Activated CD4-positive, alpha-beta memory T cell treated with anti-CD3 and anti-CD28 coated beads, Interleukin-2, amount 10 ng/mL, durations not matched to agents 7 days and 5 days (primary cell): ENCODE results near the gene ACKR3. TPM values are rescaled to one million over a fixed set of nuclear protein-coding genes. Genes with fewer than 3 reads are reported as not detected.

Source experiments
- CTCF ChIA-PET: fragments of 350-600 bp; sonication (Branson Sonifier 250); formaldehyde crosslinking; loops from one replicate; lab custom pipeline; 2021; ENCODE audit warnings: antibody characterized with exemption, inconsistent platforms; lab: Charles Lee
- POLR2A ChIA-PET: fragments of 350-600 bp; sonication (Branson Sonifier 250); formaldehyde crosslinking; loops from one replicate; lab custom pipeline; 2021; ENCODE audit warnings: antibody characterized with exemption; lab: Charles Lee
- DNase-seq: peaks from one replicate; pipeline ENCODE4 v3.0.0-alpha.2; 2020
- H3K27ac Mint-ChIP-seq: one replicate; pipeline ENCODE4 v1.8.0; 2021; ENCODE audit warnings: mild to moderate bottlenecking, mixed read lengths
- H3K27me3 Mint-ChIP-seq: one replicate; pipeline ENCODE4 v1.8.0; 2021; ENCODE audit warnings: mixed read lengths
- H3K36me3 Mint-ChIP-seq: one replicate; pipeline ENCODE4 v1.8.0; 2021; ENCODE audit warnings: low read depth, mixed read lengths
- H3K4me1 Mint-ChIP-seq: one replicate; pipeline ENCODE4 v1.8.0; 2021; ENCODE audit warnings: mixed read lengths
- H3K4me3 Mint-ChIP-seq: one replicate; pipeline ENCODE4 v1.8.0; 2021; ENCODE audit warnings: mild to moderate bottlenecking, mixed read lengths
- H3K9me3 Mint-ChIP-seq: one replicate; pipeline ENCODE4 v1.8.0; 2021; ENCODE audit warnings: mixed read lengths
- total RNA-seq, 2 experiments: library from RNA; stranded (reverse); gene quantifications; one replicate each; pipeline ENCODE4 v1.2.3, GENCODE V29; 2021

ACKR3 gene
- total RNA-seq, 2 experiments from 2014 or later = 2.5 to 2.7 TPM

- peaks cover 8% of the 10 kb centered on the region for H3K36me3 Mint-ChIP-seq
- CTCF ChIA-PET = no interaction called here
- H3K4me1 Mint-ChIP-seq = peaks cover 16% of the 10 kb centered on the region
Measured at GRCh38 chr2:236561874-236562273, 7.8 kb upstream of the ACKR3 start.

DNA sequence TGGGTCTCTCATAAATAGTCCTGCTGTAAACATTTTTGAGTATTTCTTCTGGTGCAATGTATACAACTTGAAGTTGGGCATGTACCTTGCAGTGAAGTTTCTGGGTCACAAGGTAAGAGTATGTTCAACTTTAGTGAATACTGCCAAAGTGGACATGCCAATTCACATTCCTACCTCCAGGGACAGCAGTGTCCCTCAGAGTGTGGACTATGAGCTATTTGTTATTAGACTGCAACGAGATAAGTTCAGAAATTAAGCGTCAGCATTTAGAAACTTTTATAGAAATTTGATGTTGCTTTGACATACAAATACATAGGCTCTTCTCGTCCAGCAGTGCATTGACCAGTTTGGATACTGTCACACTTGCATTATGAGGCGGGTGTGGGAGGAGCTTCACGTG is 7.2 kb upstream of the ACKR3 start:
- Mint-ChIP-seq H3K36me3 (peaks cover 8% of the 10 kb centered on the region), H3K4me1 (peaks cover 12% of the 10 kb centered on the region), H3K27ac (no peak overlapping the region), H3K4me3 (no peak overlapping the region), H3K9me3 (no peaks in the 10 kb centered on the region), H3K27me3 (peaks cover 31% of the 10 kb centered on the region)
- POLR2A ChIA-PET = no interaction called here
- DNase-seq = no peak
- CTCF ChIA-PET = no interaction called here

More at GRCh38 chr2:236561874-236562273, 7.8 kb upstream of the ACKR3 start:
- no peak for DNase-seq
- Mint-ChIP-seq H3K27ac (no peak overlapping the region), H3K27me3 (peaks cover 28% of the 10 kb centered on the region), H3K4me3 (no peak overlapping the region), H3K9me3 (no peaks in the 10 kb centered on the region)
- POLR2A ChIA-PET = no interaction called here

- peaks cover 32% of the 10 kb centered on the region for H3K27me3 Mint-ChIP-seq
- no peak overlapping the region for H3K27ac Mint-ChIP-seq
- H3K36me3 Mint-ChIP-seq = peaks cover 8% of the 10 kb centered on the region
- POLR2A ChIA-PET = interaction anchor here (0.6 kb wide), 1 partner anchor 17 kb away, joined by 3 read pairs; no protein-coding TSS in a partner anchor
- no peaks in the 10 kb centered on the region for H3K9me3 Mint-ChIP-seq
- peaks cover 15% of the 10 kb centered on the region for H3K4me1 Mint-ChIP-seq
- no peak overlapping the region for H3K4me3 Mint-ChIP-seq
- CTCF ChIA-PET = no interaction called here
- no peak for DNase-seq
Measured at GRCh38 chr2:236563953-236564352, 5.7 kb upstream of the ACKR3 start.

DNA sequence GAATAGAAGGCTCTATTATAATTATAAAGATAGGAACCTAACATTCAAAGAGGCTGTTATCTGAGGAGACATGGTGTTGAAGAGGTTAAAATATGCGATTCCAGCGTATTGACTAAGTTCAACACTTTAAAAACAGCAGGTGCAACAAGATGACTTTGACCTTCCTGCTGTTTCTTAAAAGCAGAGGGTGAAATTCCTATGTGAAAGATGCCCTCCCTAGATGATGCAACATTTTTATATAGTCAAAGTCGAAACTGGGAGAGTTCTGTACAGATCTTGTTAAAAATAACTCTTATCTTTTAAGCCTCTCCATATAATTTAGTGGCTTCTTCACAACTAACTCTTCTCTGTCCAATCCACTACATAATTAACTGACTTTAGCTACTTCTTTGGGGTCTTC is 4.4 kb upstream of the ACKR3 start:
- Mint-ChIP-seq H3K4me1 (peaks cover 19% of the 10 kb centered on the region), H3K27me3 (peaks cover 30% of the 10 kb centered on the region), H3K27ac (no peak overlapping the region), H3K36me3 (peaks cover 8% of the 10 kb centered on the region), H3K4me3 (no peak overlapping the region), H3K9me3 (no peaks in the 10 kb centered on the region)
- no peak for DNase-seq
- ChIA-PET POLR2A (interaction anchor here (1.3 kb wide), 1 partner anchor 28 kb away, joined by 4 read pairs; no protein-coding TSS in a partner anchor), CTCF (interaction anchor here (7.1 kb wide), 1 partner anchor 52 kb away, joined by 205 read pairs; no protein-coding TSS in a partner anchor)

DNA sequence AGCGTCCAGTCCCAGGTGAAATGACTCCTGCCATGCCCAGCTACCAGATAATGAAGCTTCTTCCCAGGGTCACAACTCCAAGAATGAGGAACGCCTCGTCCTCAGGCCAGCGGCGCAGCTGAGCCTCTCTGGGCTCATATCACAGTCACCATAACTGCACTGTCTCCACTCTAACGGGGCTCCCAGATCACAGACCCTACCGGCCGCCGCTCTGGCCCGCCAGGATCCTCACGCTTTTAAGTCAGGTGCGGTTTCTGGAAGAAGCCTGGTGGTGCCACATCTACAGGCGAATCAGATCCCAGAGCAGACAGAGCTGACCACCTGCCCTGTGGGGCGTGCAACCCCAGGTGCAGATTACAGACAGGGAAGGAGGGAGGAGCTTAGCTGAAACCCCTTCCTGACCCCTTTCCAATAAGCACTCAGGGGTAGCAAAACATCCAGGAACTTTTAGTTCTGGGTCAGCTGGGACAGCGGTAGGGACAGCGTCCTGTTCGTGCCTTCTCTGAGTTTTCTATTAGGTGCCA is 3.7 kb upstream of the ACKR3 start:
- CTCF ChIA-PET = interaction anchor here (7.1 kb wide), 1 partner anchor 53 kb away, joined by 205 read pairs; no protein-coding TSS in a partner anchor
- Mint-ChIP-seq H3K4me1 (peaks cover 24% of the 10 kb centered on the region), H3K27me3 (peaks cover 28% of the 10 kb centered on the region), H3K4me3 (no peak overlapping the region), H3K36me3 (peaks cover 8% of the 10 kb centered on the region), H3K27ac (no peak overlapping the region), H3K9me3 (no peaks in the 10 kb centered on the region)
- DNase-seq = no peak
- POLR2A ChIA-PET = interaction anchor here (1.3 kb wide), 1 partner anchor 29 kb away, joined by 4 read pairs; no protein-coding TSS in a partner anchor

DNA sequence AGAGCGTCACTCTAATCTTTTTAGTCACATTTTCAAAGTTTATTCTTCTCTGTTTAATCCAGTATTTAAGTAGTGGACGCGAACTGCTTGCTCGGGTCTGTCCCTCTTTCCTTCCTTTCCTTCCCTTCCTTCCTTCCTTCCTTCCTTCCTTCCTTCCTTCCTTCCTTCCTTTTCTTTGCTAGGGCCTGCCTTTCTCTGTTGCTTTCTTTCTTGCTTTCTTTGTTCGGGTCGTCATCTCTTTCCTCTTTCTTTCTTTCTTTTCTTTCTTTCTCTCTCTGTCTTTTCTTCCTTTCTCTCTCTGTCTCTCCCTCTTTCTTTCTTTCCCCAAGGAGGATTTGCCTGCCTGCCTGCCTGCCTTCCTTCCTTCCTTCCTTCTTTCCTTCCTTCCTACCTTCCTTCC is 3.0 kb upstream of the ACKR3 start:
- ChIA-PET CTCF (interaction anchor here (7.1 kb wide), 1 partner anchor 53 kb away, joined by 205 read pairs; no protein-coding TSS in a partner anchor), POLR2A (interaction anchor here (1.3 kb wide), 1 partner anchor 29 kb away, joined by 4 read pairs; no protein-coding TSS in a partner anchor)
- Mint-ChIP-seq H3K9me3 (no peaks in the 10 kb centered on the region), H3K27ac (no peak overlapping the region), H3K36me3 (peaks cover 8% of the 10 kb centered on the region), H3K4me1 (peaks cover 24% of the 10 kb centered on the region), H3K27me3 (peaks cover 30% of the 10 kb centered on the region), H3K4me3 (no peak overlapping the region)
- no peak for DNase-seq

- H3K4me1 Mint-ChIP-seq = peaks cover 24% of the 10 kb centered on the region
- no peaks in the 10 kb centered on the region for H3K9me3 Mint-ChIP-seq
- peak; percentile 36 for DNase-seq
- H3K27ac Mint-ChIP-seq = no peak overlapping the region
- peak overlapping the region; percentile 62 for H3K4me3 Mint-ChIP-seq
- no peaks in the 10 kb centered on the region for H3K36me3 Mint-ChIP-seq
- ChIA-PET POLR2A (interaction anchor here (1.1 to 1.6 kb wide), 4 partner anchors 13 to 59 kb away, joined by 3 to 6 read pairs (median 4); no protein-coding TSS in a partner anchor), CTCF (interaction anchor here (0.5 to 7.1 kb wide), 10 partner anchors 9 to 215 kb away, joined by 3 to 205 read pairs (median 6); no protein-coding TSS in a partner anchor)
- peaks cover 30% of the 10 kb centered on the region for H3K27me3 Mint-ChIP-seq
Measured at GRCh38 chr2:236568068-236568921, 1.3 kb upstream of the ACKR3 start.

- Mint-ChIP-seq H3K9me3 (no peaks in the 10 kb centered on the region), H3K36me3 (no peaks in the 10 kb centered on the region), H3K4me1 (peaks cover 24% of the 10 kb centered on the region), H3K27ac (no peak overlapping the region), H3K4me3 (no peak overlapping the region), H3K27me3 (peaks cover 30% of the 10 kb centered on the region)
- ChIA-PET POLR2A (interaction anchor here (1.0 to 1.8 kb wide), 8 partner anchors 14 to 59 kb away, joined by 3 to 16 read pairs (median 4); no protein-coding TSS in a partner anchor), CTCF (interaction anchor here (0.9 to 7.1 kb wide), 15 partner anchors 10 to 220 kb away, joined by 3 to 205 read pairs (median 6); no protein-coding TSS in a partner anchor)
- DNase-seq = no peak
Measured at GRCh38 chr2:236568922-236569572, 578 bp upstream of the ACKR3 start.

DNA sequence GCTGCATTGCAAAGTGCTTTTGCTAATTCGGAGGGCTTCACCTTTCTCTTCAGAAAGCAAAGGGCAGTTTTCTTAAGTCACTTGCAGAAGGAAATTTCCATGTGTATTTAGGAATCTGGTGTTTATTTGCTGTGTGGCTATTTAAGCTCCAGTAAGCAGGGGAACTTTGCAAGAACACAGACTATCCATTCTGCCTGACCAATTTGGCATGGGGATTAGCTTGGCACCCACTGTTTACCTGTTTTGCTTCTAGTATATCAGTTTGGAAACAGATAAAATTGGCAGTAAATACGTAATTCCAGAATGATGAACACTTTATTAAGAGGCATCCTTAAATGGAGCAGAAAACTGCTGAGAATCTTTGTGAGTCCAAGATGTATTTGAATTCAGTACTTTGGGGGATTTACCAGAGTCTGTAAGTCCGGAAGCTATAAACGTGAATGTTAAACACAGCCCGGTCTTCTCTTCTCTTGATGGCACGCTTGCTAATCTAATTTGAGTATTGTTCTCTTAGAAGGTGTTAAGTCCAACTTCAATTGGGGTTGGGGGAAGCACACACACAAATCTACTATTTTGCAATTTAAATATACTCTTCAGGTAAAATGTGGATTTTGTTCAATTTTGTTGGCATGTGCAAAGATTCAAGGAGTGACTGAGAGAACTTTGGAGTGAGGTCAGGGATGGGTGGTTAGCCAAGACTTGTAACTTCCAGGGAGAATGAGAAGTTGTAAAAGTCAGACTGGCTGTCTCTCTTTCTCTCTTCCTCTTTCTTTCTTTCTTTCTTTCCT is 650 bp downstream of the ACKR3 start:
- DNase-seq = no peak
- Mint-ChIP-seq H3K9me3 (no peaks in the 10 kb centered on the region), H3K36me3 (no peaks in the 10 kb centered on the region), H3K4me1 (peaks cover 24% of the 10 kb centered on the region), H3K27ac (no peak overlapping the region), H3K4me3 (no peak overlapping the region), H3K27me3 (peaks cover 26% of the 10 kb centered on the region)
- POLR2A ChIA-PET = interaction anchor here (0.6 to 1.8 kb wide), 7 partner anchors 16 to 67 kb away, joined by 3 to 16 read pairs (median 4); no protein-coding TSS in a partner anchor
- CTCF ChIA-PET = interaction anchor here (0.6 to 7.1 kb wide), 21 partner anchors 11 to 251 kb away, joined by 3 to 205 read pairs (median 5); no protein-coding TSS in a partner anchor

DNA sequence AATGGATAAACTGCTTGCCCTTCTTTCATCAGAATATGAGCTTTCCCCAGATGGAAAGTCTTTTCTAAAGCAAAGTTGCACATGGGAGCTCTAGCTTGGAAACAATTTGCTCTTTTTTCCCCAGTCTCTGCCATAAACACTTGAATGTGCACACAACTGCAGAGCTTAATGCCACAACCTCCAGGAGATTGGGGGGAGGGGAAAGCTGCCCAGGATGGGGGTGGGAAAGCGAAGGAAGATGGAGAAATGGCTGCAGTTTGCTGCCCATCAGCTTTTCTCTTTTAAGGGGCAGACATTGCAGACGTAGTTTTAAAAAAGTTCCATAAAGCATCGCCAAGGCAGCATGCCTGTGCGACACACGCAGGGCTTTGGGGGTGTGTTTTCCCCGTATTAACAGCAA is 1.5 kb downstream of the ACKR3 start:
- no peak for DNase-seq
- H3K27ac Mint-ChIP-seq = no peak overlapping the region
- POLR2A ChIA-PET = interaction anchor here (0.7 kb wide), 1 partner anchor 35 kb away, joined by 3 read pairs; no protein-coding TSS in a partner anchor

DNA sequence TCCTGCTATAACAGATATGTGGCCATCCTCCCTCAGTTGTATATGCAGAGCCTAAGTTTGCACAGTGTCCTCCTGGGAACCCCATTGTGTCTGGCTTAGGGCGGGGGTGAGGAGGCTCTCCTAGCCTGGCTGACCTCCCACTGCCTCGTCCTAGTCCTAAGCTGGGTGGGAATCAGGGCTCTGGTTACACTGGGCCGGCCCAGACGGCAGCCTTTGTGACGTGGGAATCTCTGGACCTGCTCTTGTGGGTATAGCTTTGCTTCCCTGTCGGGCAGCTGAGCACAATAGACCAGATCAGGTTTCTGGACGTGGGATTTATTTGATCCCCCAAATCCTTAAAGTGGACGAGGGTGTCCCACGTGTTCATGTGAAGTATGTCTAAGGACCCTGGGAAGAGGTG is 2.9 kb downstream of the ACKR3 start:
- no peak for DNase-seq
- CTCF ChIA-PET = interaction anchor here (1.4 to 7.1 kb wide), 3 partner anchors 59 to 218 kb away, joined by 3 to 205 read pairs (median 4); no protein-coding TSS in a partner anchor
- Mint-ChIP-seq H3K4me1 (peaks cover 22% of the 10 kb centered on the region), H3K4me3 (no peak overlapping the region), H3K9me3 (no peaks in the 10 kb centered on the region), H3K27me3 (peaks cover 12% of the 10 kb centered on the region), H3K27ac (no peak overlapping the region), H3K36me3 (no peaks in the 10 kb centered on the region)
- POLR2A ChIA-PET = interaction anchor here (1.2 kb wide), 1 partner anchor 27 kb away, joined by 3 read pairs; no protein-coding TSS in a partner anchor

More for the DNA sequence above, 1.5 kb downstream of the ACKR3 start:
- Mint-ChIP-seq H3K36me3 (no peaks in the 10 kb centered on the region), H3K27me3 (peaks cover 23% of the 10 kb centered on the region), H3K4me1 (peaks cover 24% of the 10 kb centered on the region), H3K4me3 (no peak overlapping the region), H3K9me3 (no peaks in the 10 kb centered on the region)
- CTCF ChIA-PET = interaction anchor here (0.7 to 7.1 kb wide), 7 partner anchors 18 to 492 kb away, joined by 3 to 205 read pairs (median 4); no protein-coding TSS in a partner anchor
